Measurements from ENCODE around the gene TMEM266.

DNA sequence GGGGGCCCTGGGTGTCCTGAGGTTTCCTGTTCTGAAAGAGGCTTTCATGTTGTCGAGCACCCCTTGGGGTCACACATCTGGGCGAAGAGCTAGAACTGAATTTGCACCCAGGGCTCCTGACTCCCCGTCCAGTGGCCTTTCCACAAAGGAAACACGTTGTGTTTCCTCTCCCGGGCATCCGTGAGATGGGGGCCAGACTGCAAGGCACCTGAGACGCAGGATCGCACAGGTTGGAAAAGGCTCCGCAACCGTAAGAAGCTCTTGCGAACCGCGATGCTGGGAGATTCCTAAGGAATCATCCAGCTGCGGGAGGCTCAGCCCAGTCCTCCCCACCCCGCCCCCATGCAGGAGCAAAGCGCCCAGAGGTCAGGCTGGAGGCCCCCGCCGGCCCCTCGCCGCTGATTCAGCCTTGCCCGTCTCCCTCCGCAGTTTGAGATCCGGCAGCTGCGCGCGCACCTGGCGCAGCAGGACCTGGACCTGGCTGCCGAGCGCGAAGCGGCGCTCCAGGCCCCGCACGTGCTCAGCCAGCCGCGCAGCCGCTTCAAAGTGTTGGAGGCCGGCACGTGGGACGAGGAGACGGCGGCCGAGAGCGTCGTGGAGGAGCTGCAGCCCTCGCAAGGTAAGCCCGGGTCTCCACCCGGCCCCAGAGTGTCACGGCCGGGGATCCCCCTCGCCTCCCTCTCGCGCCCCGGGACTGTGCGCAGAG is 131.9 kb downstream of the TMEM266 start:
- TF ChIP-seq, protein P1, sequence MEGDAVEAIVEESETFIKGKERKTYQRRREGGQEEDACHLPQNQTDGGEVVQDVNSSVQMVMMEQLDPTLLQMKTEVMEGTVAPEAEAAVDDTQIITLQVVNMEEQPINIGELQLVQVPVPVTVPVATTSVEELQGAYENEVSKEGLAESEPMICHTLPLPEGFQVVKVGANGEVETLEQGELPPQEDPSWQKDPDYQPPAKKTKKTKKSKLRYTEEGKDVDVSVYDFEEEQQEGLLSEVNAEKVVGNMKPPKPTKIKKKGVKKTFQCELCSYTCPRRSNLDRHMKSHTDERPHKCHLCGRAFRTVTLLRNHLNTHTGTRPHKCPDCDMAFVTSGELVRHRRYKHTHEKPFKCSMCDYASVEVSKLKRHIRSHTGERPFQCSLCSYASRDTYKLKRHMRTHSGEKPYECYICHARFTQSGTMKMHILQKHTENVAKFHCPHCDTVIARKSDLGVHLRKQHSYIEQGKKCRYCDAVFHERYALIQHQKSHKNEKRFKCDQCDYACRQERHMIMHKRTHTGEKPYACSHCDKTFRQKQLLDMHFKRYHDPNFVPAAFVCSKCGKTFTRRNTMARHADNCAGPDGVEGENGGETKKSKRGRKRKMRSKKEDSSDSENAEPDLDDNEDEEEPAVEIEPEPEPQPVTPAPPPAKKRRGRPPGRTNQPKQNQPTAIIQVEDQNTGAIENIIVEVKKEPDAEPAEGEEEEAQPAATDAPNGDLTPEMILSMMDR (IDR thresholded peaks at IDR 0.05; ENCODE audit: insufficient read depth, low read length, poor library complexity, severe bottlenecking), result no peak
- TF ChIP-seq EZH2phosphoT487 (conservative IDR thresholded peaks at IDR 0.05; ENCODE audit: low read length), result no peak
